Measurements from ENCODE around the gene ZBTB38. TPM values are rescaled to one million over a fixed set of nuclear protein-coding genes. Genes with fewer than 3 reads are reported as not detected.

Gene ZBTB38
- total and polyA plus RNA-seq, 2 donors (not counting 1 experiment from before 2014, with no cell fraction given) = 96.0 to 191 TPM

DNA sequence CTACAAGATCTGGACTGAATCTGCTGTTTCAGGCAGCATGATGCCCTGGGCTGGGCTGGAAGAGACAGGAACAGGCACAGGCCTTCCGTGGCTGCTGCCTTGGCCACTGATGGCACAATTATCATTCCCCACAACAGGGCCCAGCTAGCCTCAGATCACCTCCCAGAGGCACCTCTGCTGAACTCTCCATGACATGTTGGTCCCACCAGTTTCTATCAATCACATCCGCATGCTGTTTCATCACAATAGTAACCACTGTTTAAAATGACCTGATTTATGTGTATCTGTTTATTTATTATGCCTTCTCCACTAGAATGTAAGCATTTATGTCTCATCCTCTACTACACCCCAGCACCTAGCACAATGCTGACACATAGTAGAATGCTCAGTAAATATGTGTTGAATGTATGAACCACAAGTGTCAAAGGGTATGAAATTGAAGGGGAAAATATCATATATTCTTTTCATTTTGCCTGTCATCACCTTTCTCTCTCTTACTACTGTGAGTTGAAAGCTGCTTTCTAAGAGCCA lies 32.7 kb upstream of the ZBTB38 start:
- no peaks in the 10 kb centered on the region for H3K27me3 ChIP-seq (ENCODE audit: control insufficient read depth, insufficient read depth, low read length)
- no peak overlapping the region for H2AFZ ChIP-seq (ENCODE audit: low read length)
- TF ChIP-seq, protein P1, sequence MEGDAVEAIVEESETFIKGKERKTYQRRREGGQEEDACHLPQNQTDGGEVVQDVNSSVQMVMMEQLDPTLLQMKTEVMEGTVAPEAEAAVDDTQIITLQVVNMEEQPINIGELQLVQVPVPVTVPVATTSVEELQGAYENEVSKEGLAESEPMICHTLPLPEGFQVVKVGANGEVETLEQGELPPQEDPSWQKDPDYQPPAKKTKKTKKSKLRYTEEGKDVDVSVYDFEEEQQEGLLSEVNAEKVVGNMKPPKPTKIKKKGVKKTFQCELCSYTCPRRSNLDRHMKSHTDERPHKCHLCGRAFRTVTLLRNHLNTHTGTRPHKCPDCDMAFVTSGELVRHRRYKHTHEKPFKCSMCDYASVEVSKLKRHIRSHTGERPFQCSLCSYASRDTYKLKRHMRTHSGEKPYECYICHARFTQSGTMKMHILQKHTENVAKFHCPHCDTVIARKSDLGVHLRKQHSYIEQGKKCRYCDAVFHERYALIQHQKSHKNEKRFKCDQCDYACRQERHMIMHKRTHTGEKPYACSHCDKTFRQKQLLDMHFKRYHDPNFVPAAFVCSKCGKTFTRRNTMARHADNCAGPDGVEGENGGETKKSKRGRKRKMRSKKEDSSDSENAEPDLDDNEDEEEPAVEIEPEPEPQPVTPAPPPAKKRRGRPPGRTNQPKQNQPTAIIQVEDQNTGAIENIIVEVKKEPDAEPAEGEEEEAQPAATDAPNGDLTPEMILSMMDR (conservative IDR thresholded peaks at IDR 0.05 in 1 of 2, IDR thresholded peaks at IDR 0.05 in 1 of 2; ENCODE audit: low read depth in 1 of 2, low read length in 2 of 2) = no peak
- TF ChIP-seq EZH2 (IDR thresholded peaks at IDR 0.05; ENCODE audit: low read length, missing control alignments) = no peak
- H3K9ac ChIP-seq (ENCODE audit: insufficient read depth, low read length) = no peak overlapping the region
- H3K4me2 ChIP-seq (ENCODE audit: extremely low read depth, insufficient read depth, low read length) = no peak overlapping the region
- peak in 1 of 2 donors; percentile 37 for DNase-seq (ENCODE audit: low read depth in 2 of 2)
- H3K9me3 ChIP-seq (ENCODE audit: control insufficient read depth, insufficient read depth, low read depth, low read length) = no peaks in the 10 kb centered on the region
- no peaks in the 10 kb centered on the region for H3K79me2 ChIP-seq (ENCODE audit: control insufficient read depth, insufficient read depth, low read length)
- no peaks in the 10 kb centered on the region for H3K36me3 ChIP-seq (ENCODE audit: control insufficient read depth, insufficient read depth, low read length)
- H3K4me3 ChIP-seq (replicated peaks in 1 of 4; ENCODE audit: control extremely low read depth in 1 of 4, insufficient read depth in 1 of 4, low read depth in 3 of 4, low read length in 4 of 4) = no peak overlapping the region
- no peaks in the 10 kb centered on the region for H4K20me1 ChIP-seq (ENCODE audit: control insufficient read depth, extremely low read depth, insufficient read depth, low read length)
- peak overlapping the region; percentile 68 for H3K27ac ChIP-seq (ENCODE audit: insufficient read depth, low read length)
- H3K4me1 ChIP-seq (ENCODE audit: control insufficient read depth, extremely low read depth, insufficient read depth, low read length) = peaks cover 42% of the 10 kb centered on the region

DNA sequence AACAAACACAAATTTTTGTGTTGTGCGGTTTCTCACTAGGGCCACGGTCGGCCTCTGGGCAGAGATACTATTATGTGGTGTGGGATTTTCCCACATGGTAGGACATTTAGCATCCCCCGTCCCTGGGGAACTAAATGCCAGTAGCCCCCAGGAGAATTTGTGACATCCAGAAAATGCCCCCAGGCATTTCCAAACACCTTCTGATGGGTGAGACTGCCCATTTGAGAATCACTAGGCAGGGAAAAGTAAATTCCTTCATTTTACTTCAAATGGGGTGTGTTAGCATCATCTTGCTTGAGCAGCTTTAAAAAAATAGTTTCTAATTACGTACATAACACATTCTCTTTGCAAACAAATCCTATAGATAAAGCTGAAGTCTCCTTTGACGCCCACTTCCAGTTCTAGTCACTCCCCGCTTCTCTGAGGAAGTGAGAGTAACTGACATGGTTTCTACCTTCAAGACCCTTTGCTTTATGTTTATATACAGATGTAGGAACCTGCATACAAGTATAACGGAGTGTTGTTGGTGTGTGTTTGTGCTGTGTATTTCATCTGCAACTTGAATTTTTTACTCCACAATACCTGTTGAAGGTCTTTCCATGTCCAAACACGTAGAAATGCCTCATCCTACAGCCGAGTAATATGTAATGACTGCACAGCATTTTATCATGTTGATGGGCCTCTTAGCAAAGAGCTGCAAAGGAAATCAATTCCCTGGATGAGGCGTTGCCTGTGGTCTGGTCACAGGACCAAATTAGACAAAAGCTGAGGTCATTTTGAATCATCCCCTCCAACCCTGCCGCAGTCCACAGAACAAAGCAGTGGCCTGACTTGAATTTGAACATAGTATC lies 31.4 kb upstream of the ZBTB38 start:
- no peak overlapping the region for H3K4me2 ChIP-seq (ENCODE audit: extremely low read depth, insufficient read depth, low read length)
- peaks cover 34% of the 10 kb centered on the region for H3K4me1 ChIP-seq (ENCODE audit: control insufficient read depth, extremely low read depth, insufficient read depth, low read length)
- peak; percentile 68 to 92 for DNase-seq (ENCODE audit: low read depth in 2 of 2)
- H4K20me1 ChIP-seq (ENCODE audit: control insufficient read depth, extremely low read depth, insufficient read depth, low read length) = no peaks in the 10 kb centered on the region
- H3K27me3 ChIP-seq (ENCODE audit: control insufficient read depth, insufficient read depth, low read length) = no peaks in the 10 kb centered on the region
- no peaks in the 10 kb centered on the region for H3K9me3 ChIP-seq (ENCODE audit: control insufficient read depth, insufficient read depth, low read depth, low read length)
- H3K79me2 ChIP-seq (ENCODE audit: control insufficient read depth, insufficient read depth, low read length) = no peaks in the 10 kb centered on the region
- no peak overlapping the region for H3K4me3 ChIP-seq (replicated peaks in 1 of 4; ENCODE audit: control extremely low read depth in 1 of 4, insufficient read depth in 1 of 4, low read depth in 3 of 4, low read length in 4 of 4)
- H3K27ac ChIP-seq (ENCODE audit: insufficient read depth, low read length) = peak overlapping the region; percentile 15
- H3K36me3 ChIP-seq (ENCODE audit: control insufficient read depth, insufficient read depth, low read length) = no peaks in the 10 kb centered on the region
- H3K9ac ChIP-seq (ENCODE audit: insufficient read depth, low read length) = no peak overlapping the region
- H2AFZ ChIP-seq (ENCODE audit: low read length) = no peak overlapping the region
- no peak for TF ChIP-seq EZH2 (IDR thresholded peaks at IDR 0.05; ENCODE audit: low read length, missing control alignments)
- TF ChIP-seq, protein P1 (conservative IDR thresholded peaks at IDR 0.05 in 1 of 2, IDR thresholded peaks at IDR 0.05 in 1 of 2; ENCODE audit: low read depth in 1 of 2, low read length in 2 of 2) = no peak

DNA sequence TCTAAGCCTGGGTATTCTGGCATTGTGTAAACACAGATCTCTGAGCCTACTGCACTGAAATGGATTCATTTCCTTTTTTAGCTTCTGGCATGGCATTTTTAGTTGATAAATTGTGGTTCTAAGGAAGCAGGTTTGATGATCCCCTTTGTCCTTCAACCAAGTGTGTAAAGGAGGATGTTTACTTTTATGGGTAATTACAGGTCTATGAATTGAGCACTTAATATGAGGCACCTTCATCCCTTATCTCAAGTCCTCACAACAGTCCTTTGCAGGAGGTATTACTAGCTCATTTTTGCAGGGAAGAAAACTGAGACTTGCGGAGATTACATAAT lies 30.8 kb upstream of the ZBTB38 start:
- Histone ChIP-seq H3K4me1 (ENCODE audit: control insufficient read depth, extremely low read depth, insufficient read depth, low read length) (peaks cover 29% of the 10 kb centered on the region), H3K4me2 (ENCODE audit: extremely low read depth, insufficient read depth, low read length) (no peak overlapping the region), H3K27me3 (ENCODE audit: control insufficient read depth, insufficient read depth, low read length) (no peaks in the 10 kb centered on the region), H3K79me2 (ENCODE audit: control insufficient read depth, insufficient read depth, low read length) (no peaks in the 10 kb centered on the region), H2AFZ (ENCODE audit: low read length) (no peak overlapping the region), H3K27ac (ENCODE audit: insufficient read depth, low read length) (peak overlapping the region; percentile 15), H3K9ac (ENCODE audit: insufficient read depth, low read length) (no peak overlapping the region), H3K9me3 (ENCODE audit: control insufficient read depth, insufficient read depth, low read depth, low read length) (no peaks in the 10 kb centered on the region), H4K20me1 (ENCODE audit: control insufficient read depth, extremely low read depth, insufficient read depth, low read length) (no peaks in the 10 kb centered on the region), H3K36me3 (ENCODE audit: control insufficient read depth, insufficient read depth, low read length) (no peaks in the 10 kb centered on the region), H3K4me3 (replicated peaks in 1 of 4; ENCODE audit: control extremely low read depth in 1 of 4, insufficient read depth in 1 of 4, low read depth in 3 of 4, low read length in 4 of 4) (no peak overlapping the region)
- DNase-seq (ENCODE audit: low read depth in 2 of 2) = no peak
- TF ChIP-seq, protein P1 (conservative IDR thresholded peaks at IDR 0.05 in 1 of 2, IDR thresholded peaks at IDR 0.05 in 1 of 2; ENCODE audit: low read depth in 1 of 2, low read length in 2 of 2) = no peak
- no peak for TF ChIP-seq EZH2 (IDR thresholded peaks at IDR 0.05; ENCODE audit: low read length, missing control alignments)
